Measurements from ENCODE around the gene TAF11L8.
"Not testable (repeated sequence)": the region's sequence is repeated elsewhere in the genome, so short reads cannot be mapped to it uniquely, and the experiment has no call there.

- TF ChIP-seq, protein P1, sequence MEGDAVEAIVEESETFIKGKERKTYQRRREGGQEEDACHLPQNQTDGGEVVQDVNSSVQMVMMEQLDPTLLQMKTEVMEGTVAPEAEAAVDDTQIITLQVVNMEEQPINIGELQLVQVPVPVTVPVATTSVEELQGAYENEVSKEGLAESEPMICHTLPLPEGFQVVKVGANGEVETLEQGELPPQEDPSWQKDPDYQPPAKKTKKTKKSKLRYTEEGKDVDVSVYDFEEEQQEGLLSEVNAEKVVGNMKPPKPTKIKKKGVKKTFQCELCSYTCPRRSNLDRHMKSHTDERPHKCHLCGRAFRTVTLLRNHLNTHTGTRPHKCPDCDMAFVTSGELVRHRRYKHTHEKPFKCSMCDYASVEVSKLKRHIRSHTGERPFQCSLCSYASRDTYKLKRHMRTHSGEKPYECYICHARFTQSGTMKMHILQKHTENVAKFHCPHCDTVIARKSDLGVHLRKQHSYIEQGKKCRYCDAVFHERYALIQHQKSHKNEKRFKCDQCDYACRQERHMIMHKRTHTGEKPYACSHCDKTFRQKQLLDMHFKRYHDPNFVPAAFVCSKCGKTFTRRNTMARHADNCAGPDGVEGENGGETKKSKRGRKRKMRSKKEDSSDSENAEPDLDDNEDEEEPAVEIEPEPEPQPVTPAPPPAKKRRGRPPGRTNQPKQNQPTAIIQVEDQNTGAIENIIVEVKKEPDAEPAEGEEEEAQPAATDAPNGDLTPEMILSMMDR (IDR thresholded peaks at IDR 0.05) = not testable (repeated sequence)
- TF ChIP-seq POLR2A (IDR thresholded peaks at IDR 0.05) = not testable (repeated sequence)
Measured at GRCh38 chr5:17585658-17586057, 5.1 kb downstream of the TAF11L8 start, which contains the start of gene TAF11L7.

Data from adrenal gland (tissue), 5 donors.